Aorta (tissue), 5 donors: ENCODE data around the gene IFITM10. TPM values are rescaled to one million over a fixed set of nuclear protein-coding genes. Genes with fewer than 3 reads are reported as not detected.

Experiments used
- ATAC-seq: fragments of 200-7000 bp; cut with Tn5 transposase; one replicate; pipeline ENCODE4 v1.9.1; 2022; ENCODE audit warnings: moderate library complexity; ENCODE audit not compliant: low FRiP score
- DNase-seq, 2 donors: peaks; one replicate each; pipeline ENCODE4 v3.0.0-alpha.2; 2020
- H3K27ac ChIP-seq, 2 donors: one replicate each; pipeline ENCODE4 v1.5.1; 2013; ENCODE audit warnings: low read length in 2 of 2, mild to moderate bottlenecking in 2 of 2, moderate library complexity in 2 of 2, control low read depth in 1 of 2, inconsistent platforms in 1 of 2, low read depth in 1 of 2
- H3K27me3 ChIP-seq, 2 donors: one replicate each; pipeline ENCODE4 v1.6.1; 2013; ENCODE audit warnings: control low read depth in 1 of 2, low read length in 1 of 2, mild to moderate bottlenecking in 1 of 2, moderate library complexity in 1 of 2; ENCODE audit not compliant: insufficient read depth in 2 of 2, control insufficient read depth in 1 of 2
- H3K36me3 ChIP-seq, 2 donors: one replicate each; pipeline ENCODE4 v1.6.1; 2013; ENCODE audit warnings: control low read depth in 1 of 2, low read length in 1 of 2, mild to moderate bottlenecking in 1 of 2; ENCODE audit not compliant: insufficient read depth in 2 of 2, control insufficient read depth in 1 of 2
- H3K4me1 ChIP-seq, 2 donors: one replicate each; pipeline ENCODE4 v1.6.1; 2013; ENCODE audit warnings: low read length in 2 of 2, control low read depth in 1 of 2, mild to moderate bottlenecking in 1 of 2, moderate library complexity in 1 of 2; ENCODE audit not compliant: insufficient read depth in 2 of 2, control insufficient read depth in 1 of 2
- H3K4me3 ChIP-seq, 2 donors: one replicate each; pipeline ENCODE4 v1.5.1; 2013; ENCODE audit warnings: low read length in 2 of 2, control low read depth in 1 of 2, mild to moderate bottlenecking in 1 of 2
- H3K9me3 ChIP-seq: one replicate; pipeline ENCODE4 v1.6.1; 2013; ENCODE audit warnings: mild to moderate bottlenecking, low read length; ENCODE audit not compliant: control insufficient read depth
- WGBS, 2 donors: extraction: QIAGEN DNeasy Blood & Tissue Kit; methylation state at CpG; one replicate each; pipeline ENCODE4 v1.1.7; 2013; 5-methylcytosine and 5-hydroxymethylcytosine counted together
- intact Hi-C, 2 donors: fragments of 100-400 bp; cut with DNase I; formaldehyde crosslinking; loops; one replicate each; pipeline versions ENCODE4 v1.14.2 to v1.15.0; 2022
- polyA plus RNA-seq, 2 donors: library from polyadenylated mRNA; stranded (reverse); fragments of 200-250 nt; gene quantifications; one replicate each; pipeline ENCODE4 v1.2.3, GENCODE V29; 2013
- total RNA-seq, 2 donors: library from RNA; stranded (reverse); fragmentation: NEBNext Ultra II Directional; extraction: Animal tissue kit (Norgen Biotek cat#: 25700); gene quantifications; one replicate each; pipeline ENCODE4 v1.2.1, GENCODE V29; 2021
- donor health status: healthy with polysubstance abuse.
- donor health status: Bipolar disorder and iron deficiency.
- donor health status: DM: no; HTN: no; CAD: no.
- donor health status: DM: no; HTN: no; CAD: no.
- donor health status: DM: yes; HTN: yes; CAD: no.

Gene IFITM10
- total and polyA plus RNA-seq, 4 donors = 1.9 to 47.7 (median 12.8) TPM

DNA sequence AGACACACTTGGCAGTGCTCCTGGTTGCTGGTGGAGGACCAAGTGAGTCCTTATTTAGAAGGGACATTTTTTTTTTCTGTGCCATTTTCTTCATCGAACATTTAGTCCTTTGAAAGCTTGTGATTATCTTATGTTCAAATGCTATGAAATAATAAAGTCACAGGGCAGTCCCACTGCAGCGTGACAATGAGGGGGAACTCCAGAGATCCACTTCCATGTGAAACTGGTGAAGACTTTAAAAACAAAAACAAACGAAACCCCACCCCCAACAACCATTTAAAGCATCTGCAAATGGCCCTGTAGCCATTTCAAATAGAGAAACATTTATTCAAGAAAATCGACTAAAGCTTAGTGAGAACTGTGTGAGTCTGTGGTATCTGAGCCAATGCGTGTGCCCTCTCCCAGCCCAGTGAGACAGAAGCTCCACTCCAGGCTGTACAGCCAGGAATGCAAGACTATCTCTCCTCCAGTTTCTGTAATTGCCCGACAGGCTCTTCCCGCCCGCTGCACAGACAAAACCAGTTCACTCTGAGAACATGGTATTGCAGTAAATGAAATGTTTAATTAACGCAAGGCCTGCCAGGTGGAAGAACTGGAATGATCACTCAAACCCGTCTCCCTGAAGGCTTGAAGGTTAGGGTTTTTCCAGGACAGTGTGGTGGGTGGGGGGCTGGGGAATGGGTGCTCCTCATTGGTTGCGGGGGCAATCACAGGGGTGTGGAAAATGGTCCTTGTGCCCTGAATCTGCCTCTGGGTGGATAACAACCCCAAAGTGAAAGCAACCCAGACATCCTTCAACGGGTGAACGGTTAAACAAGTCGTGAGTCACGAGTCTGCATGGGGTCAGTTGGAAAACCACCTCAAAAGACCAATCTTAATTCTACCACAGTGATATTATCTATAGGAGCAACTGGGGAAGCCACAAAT, 45.0 kb downstream of the IFITM10 start:
- no peak for ATAC-seq

DNA sequence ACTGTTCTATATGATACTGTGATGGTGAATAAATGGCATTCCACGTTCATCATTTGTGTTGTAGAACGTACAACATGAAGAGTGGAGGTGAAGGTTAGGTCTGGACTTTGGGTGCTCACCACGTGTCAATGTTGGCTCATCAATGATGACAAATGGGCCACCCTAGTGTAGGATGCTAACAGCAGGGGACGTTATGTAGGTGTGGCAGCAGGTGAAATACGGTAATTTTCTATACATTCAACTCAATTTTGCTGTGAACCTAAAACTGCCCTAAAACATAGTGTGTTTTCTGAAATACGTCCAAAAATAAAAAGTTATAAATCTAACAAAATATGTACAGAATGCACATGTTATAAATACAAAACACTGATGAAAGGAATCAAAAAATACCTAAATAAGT, 47.2 kb downstream of the IFITM10 start:
- peaks cover 0 to 3% of the 10 kb centered on the region in 2 donors for H3K4me1 ChIP-seq
- no peaks in the 10 kb centered on the region for H3K36me3 ChIP-seq
- WGBS, 2 donors = 92 to 93% methylated on average over 6 of the region's 6 CpGs
- DNase-seq = no peak
- intact Hi-C loops = no loop called here
- no peaks in the 10 kb centered on the region for H3K9me3 ChIP-seq
- H3K27me3 ChIP-seq = no peaks in the 10 kb centered on the region
- ATAC-seq = no peak
- H3K4me3 ChIP-seq = no peak overlapping the region
- no peak overlapping the region for H3K27ac ChIP-seq

More for the DNA sequence above, 45.0 kb downstream of the IFITM10 start:
- Histone ChIP-seq H3K27me3 (no peaks in the 10 kb centered on the region), H3K9me3 (no peaks in the 10 kb centered on the region), H3K4me1 (peaks cover 0 to 3% of the 10 kb centered on the region in 2 donors), H3K4me3 (no peak overlapping the region), H3K27ac (no peak overlapping the region), H3K36me3 (no peaks in the 10 kb centered on the region)
- intact Hi-C loops = no loop called here
- 61 to 62% methylated on average over 15 of the region's 15 CpGs for WGBS, 2 donors
- no peak for DNase-seq

DNA sequence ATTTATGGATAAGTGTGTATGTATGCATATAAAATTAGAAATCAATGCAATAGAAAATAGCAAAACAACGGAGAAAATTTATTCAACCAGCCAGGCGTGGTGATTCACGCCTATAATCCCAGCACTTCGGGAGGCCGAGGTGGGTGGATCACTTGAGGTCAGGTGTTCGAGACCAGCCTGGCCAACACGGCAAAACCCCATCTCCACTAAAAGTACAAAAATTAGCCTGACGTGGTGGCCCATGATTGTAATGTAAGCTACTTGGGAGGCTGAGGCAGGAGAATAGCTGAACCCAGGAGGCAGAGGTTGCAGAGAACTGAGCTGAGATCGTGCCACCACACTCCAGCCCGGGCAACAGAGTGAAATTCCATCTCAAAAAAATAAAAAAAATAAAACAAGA, 47.9 kb downstream of the IFITM10 start:
- intact Hi-C loops = no loop called here
- Histone ChIP-seq H3K4me3 (no peak overlapping the region), H3K27ac (no peak overlapping the region), H3K9me3 (no peaks in the 10 kb centered on the region), H3K27me3 (no peaks in the 10 kb centered on the region), H3K4me1 (peaks cover 0 to 3% of the 10 kb centered on the region in 2 donors), H3K36me3 (no peaks in the 10 kb centered on the region)
- 84 to 96% methylated on average over 10 of the region's 10 CpGs for WGBS, 2 donors
- DNase-seq = no peak
- ATAC-seq = no peak

DNA sequence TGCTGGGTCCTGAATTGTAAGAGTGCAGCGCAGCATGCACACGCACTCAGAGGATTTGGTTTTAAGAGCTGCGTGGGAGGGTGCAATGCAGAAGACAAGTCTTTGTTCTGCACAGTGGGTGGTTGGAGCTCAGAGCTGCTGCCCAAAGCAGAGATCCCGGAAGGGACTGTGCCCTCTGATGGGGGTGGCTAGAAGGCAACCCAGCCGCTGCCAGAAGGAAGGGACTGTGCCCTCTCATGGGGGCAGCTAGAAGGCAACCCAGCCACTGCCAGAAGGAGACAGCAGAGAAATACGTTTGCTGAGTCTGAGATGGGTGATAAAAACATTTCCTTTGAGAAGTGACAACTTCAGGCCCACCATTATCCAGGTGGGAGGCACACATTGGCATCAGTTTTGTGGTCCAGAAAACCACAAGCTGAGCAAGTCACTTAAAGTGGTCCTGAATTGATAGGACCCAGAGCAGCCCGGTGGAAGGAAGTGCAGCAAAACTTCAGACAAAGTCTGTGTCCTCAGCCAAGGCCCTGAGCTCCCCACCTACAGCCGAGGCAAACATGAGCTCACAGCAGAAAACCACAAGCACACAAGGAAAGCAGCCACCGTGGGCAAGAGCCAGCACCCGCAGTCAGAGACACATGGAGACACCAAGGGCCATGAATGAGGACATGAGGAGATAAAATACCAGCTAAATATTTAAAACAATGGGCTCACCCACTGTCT, 49.1 kb downstream of the IFITM10 start:
- Histone ChIP-seq H3K27ac (no peak overlapping the region), H3K4me3 (no peak overlapping the region), H3K9me3 (no peaks in the 10 kb centered on the region), H3K36me3 (no peaks in the 10 kb centered on the region), H3K27me3 (no peaks in the 10 kb centered on the region), H3K4me1 (peaks cover 0 to 3% of the 10 kb centered on the region in 2 donors)
- 82 to 87% methylated on average over 10 of the region's 10 CpGs for WGBS, 2 donors
- DNase-seq (no peak), ATAC-seq (no peak)
- intact Hi-C loops = no loop called here

DNA sequence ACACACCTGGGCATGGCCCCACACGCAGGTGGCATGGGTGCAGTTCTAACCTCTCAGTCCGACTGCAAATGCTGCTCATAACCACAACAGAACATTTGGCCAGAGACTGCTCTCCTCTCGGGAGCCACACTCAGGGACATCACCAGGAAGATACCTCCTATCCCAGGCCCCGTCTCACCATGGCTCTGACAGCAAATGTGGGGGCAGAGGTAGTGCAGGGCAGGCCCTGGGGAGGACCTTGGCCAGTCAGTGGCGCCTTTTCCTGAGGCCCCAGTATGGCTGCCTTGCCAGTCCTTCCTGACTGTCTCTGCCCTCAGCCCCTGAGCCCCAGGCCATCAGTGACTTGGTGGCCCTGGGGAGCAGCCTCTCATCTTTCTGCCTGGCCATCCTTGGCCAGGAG, 50.6 kb downstream of the IFITM10 start:
- Histone ChIP-seq H3K27ac (no peak overlapping the region), H3K27me3 (no peaks in the 10 kb centered on the region), H3K4me3 (no peak overlapping the region), H3K9me3 (no peaks in the 10 kb centered on the region), H3K36me3 (no peaks in the 10 kb centered on the region), H3K4me1 (peaks cover 0 to 3% of the 10 kb centered on the region in 2 donors)
- ATAC-seq = no peak
- intact Hi-C loops = loop anchor here in 1 of 2 donors (5.0 kb wide), 1 partner anchor 48 kb away; no protein-coding TSS in a partner anchor
- no peak for DNase-seq
- WGBS, 2 donors = 90 to 93% methylated on average over 5 of the region's 5 CpGs

DNA sequence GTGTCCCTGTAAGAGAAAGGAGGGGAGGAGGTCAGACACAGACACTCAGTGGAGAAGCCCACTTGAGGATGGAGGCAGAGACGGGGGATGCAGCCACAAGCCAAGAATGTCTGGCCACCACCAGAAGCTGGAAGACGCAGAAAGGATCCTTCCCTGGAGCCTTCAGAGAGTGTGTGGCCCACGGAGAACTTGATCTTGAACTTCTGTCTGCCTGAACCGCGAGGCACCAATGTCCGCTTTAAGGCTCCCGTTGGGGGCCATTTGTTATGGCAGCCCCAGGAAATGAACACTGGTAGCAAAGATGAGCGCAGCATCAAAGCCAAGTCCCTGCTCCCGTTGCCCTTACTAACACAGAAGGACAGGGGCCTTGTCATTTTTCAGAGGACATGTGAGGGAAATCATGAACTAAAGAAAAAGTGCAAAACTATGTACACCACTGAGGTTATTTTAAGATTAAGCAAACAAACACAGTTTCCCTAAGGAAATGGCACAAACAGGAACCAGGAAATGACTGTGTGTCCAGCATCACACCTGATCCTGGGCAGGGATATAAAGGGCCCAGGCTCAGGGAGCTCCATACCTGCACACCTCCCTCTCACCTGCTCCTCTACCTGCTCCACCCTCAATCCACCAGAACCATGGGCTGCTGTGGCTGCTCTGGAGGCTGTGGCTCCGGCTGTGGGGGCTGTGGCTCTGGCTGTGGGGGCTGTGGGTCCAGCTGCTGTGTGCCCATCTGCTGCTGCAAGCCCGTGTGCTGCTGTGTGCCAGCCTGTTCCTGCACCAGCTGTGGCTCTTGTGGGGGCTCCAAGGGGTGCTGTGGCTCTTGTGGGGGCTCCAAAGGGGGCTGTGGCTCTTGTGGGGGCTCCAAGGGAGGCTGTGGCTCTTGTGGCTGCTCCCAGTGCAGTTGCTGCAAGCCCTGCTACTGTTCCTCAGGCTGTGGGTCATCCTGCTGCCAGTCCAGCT, 53.5 kb downstream of the IFITM10 start, which contains the start of gene KRTAP5-6:
Gene KRTAP5-6, plus strand, starts transcription at position 588 of the 963 bp plus-strand sequence. Its CDS starts 51 bp downstream, at position 639.
- ATAC-seq (no peak), DNase-seq (no peak)
- 93 to 95% methylated on average over 11 of the region's 11 CpGs for WGBS, 2 donors
- Histone ChIP-seq H3K27me3 (no peaks in the 10 kb centered on the region), H3K27ac (no peak within 1 kb of the TSS), H3K36me3 (no peaks in the 10 kb centered on the region), H3K9me3 (no peaks in the 10 kb centered on the region), H3K4me3 (no peak within 1 kb of the TSS), H3K4me1 (no peaks in the 10 kb centered on the region)
- intact Hi-C loops = loop anchor here (1.0 to 5.0 kb wide), 2 partner anchors 50 to 133 kb away; no protein-coding TSS in a partner anchor

DNA sequence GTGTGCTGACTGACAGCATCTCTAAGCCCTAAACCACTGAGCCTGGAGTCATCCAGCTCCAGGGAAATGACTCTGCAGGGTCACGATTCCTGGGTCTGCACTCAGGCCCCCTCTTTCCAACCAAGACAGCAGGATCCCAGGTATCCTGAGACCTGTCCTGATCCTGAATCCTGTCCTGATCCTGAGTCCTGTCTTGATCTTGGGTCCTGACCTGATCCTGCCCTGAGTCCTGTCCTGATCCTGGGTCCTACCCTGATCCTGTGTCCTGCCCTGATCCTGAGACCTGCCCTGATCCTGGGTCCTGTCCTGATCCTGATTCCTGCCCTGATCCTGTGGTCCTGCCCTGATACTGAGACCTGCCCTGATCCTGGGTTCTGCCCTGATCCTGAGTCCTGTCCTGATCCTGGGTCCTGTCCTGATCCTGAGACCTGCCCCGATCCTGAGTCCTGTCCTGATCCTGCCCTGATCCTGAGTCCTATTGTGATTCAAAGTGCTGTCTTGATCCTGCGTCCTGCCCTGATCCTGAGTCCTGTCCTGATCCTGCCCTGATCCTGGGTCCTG, 54.8 kb downstream of the IFITM10 start:
- Histone ChIP-seq H3K27ac (no peak overlapping the region), H3K27me3 (no peaks in the 10 kb centered on the region), H3K4me1 (no peaks in the 10 kb centered on the region), H3K36me3 (no peaks in the 10 kb centered on the region), H3K9me3 (no peaks in the 10 kb centered on the region), H3K4me3 (no peak overlapping the region)
- DNase-seq (no peak), ATAC-seq (no peak)
- 97 to 98% methylated on average over 3 of the region's 3 CpGs for WGBS, 2 donors
- intact Hi-C loops = loop anchor here in 1 of 2 donors (5.0 kb wide), 1 partner anchor 52 kb away; no protein-coding TSS in a partner anchor
